AG04450 (cell line): Measurements from ENCODE around the gene VAMP8. TPM values are rescaled to one million over a fixed set of nuclear protein-coding genes. Genes with fewer than 3 reads are reported as not detected.
A peak's percentile ranks its signal among the peaks of the same experiment; 100 is the strongest.
"Not testable (repeated sequence)": the region's sequence is repeated elsewhere in the genome, so short reads cannot be mapped to it uniquely, and the experiment has no call there.

Experiments used
- CTCF ChIA-PET: fragments of 300-600, 350-600 bp; formaldehyde crosslinking; extraction: SDS; loops from one replicate; lab custom pipeline; 2022; ENCODE audit warnings: antibody characterized with exemption, inconsistent platforms; lab: Charles Lee
- POLR2A ChIA-PET: fragments of 350-600 bp; formaldehyde crosslinking; extraction: SDS; loops from one replicate; lab custom pipeline; 2021; ENCODE audit warnings: antibody characterized with exemption, inconsistent platforms; lab: Yijun Ruan, JAX
- DNase-seq: peaks from one replicate; pipeline ENCODE4 v3.0.0-alpha.2; 2011; ENCODE audit warnings: low read depth, low spot score
- H3K27ac ChIP-seq: one replicate; pipeline ENCODE4 v1.5.1; 2012; ENCODE audit warnings: low read depth, low read length, control low read depth
- H3K27me3 ChIP-seq: one replicate; pipeline ENCODE4 v1.6.0; 2012; ENCODE audit warnings: low read length; ENCODE audit not compliant: control insufficient read depth, insufficient read depth
- H3K4me3 ChIP-seq: 2 replicates; pipeline ENCODE4 v1.5.1; 2011; ENCODE audit warnings: mild to moderate bottlenecking, low read depth, low read length, control low read depth
- H3K9me3 ChIP-seq: 2 replicates; pipeline ENCODE4 v1.5.1; 2012; ENCODE audit warnings: low read length; ENCODE audit not compliant: control insufficient read depth, insufficient read depth
- CTCF ChIP-seq: IDR thresholded peaks from 2 replicates; pipeline ENCODE4 v1.5.1; 2011; ENCODE audit warnings: low read depth, low read length, control low read depth, inconsistent platforms
- polyA plus RNA-seq: library from polyadenylated mRNA; depleted of rRNA; stranded (reverse); fragments of >200 nt; gene quantifications from 2 replicates; pipeline ENCODE4 v1.2.3, GENCODE V29; 2011

VAMP8 gene
- polyA plus RNA-seq, 1 experiment: 3.6 TPM

DNA sequence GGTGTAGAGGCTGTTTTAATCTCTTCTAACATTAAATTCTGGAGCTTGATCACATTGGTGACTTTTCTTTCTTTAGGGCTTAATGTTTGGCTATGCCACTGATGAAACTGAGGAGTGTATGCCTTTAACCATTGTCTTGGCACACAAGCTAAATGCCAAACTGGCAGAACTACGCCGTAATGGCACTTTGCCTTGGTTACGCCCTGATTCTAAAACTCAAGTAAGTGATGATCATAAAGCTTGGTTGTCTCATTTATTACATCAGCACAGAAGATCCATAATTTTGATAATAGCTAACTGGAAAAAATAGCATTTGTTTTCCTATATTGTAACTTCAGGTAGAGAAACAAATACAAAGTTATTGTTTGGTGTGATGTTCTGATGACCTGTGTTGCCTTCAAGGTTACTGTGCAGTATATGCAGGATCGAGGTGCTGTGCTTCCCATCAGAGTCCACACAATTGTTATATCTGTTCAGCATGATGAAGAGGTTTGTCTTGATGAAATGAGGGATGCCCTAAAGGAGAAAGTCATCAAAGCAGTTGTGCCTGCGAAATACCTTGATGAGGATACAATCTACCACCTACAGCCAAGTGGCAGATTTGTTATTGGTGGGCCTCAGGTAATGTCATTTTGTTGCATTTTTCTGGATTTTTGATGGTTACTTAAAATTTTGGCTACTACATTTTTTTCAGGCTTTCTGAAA, 35.5 kb upstream of the VAMP8 start:
- Histone ChIP-seq H3K27me3 (no peaks in the 10 kb centered on the region), H3K9me3 (no peaks in the 10 kb centered on the region; the same call in 1 of the 2 replicates), H3K4me3 (peak overlapping the region; percentile 100), H3K27ac (no peak overlapping the region)
- ChIA-PET CTCF (interaction anchor here (3.1 to 7.2 kb wide), 2 partner anchors 9 to 123 kb away, joined by 13 to 53 read pairs; partner anchors contain the start of gene SH2D6), POLR2A (interaction anchor here (1.4 to 5.0 kb wide), 5 partner anchors 8 to 121 kb away, joined by 7 to 172 read pairs (median 81); partner anchors contain the start of gene SH2D6)
- no peak for TF ChIP-seq CTCF
- no peak for DNase-seq

DNA sequence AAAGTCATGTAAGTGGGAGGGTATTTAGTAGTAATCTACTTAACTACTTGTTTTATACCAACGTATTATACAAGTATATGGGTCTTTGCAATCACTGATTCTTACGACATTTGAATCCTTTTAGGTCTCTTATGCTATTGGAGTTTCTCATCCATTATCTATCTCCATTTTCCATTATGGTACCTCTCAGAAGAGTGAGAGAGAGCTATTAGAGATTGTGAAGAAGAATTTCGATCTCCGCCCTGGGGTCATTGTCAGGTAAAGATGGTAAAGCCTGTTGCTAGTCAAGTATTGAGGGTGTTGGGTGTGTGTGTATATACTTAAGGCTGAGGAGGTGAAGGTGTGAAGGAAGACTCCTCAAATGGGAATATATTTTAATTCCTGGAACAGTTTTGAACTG, 34.6 kb upstream of the VAMP8 start:
- no peak overlapping the region for H3K27ac ChIP-seq
- DNase-seq: no peak
- POLR2A ChIA-PET: no interaction called here
- no peaks in the 10 kb centered on the region for H3K27me3 ChIP-seq
- CTCF ChIA-PET: interaction anchor here (0.8 to 7.2 kb wide), 3 partner anchors 8 to 186 kb away, joined by 3 to 53 read pairs (median 13); partner anchors contain the start of gene SH2D6
- peak overlapping the region; percentile 100 for H3K4me3 ChIP-seq
- no peak for TF ChIP-seq CTCF
- H3K9me3 ChIP-seq: no peaks in the 10 kb centered on the region; the same call in 1 of the 2 replicates

- H3K9me3 ChIP-seq, H3K4me3 ChIP-seq, DNase-seq, H3K27me3 ChIP-seq: not testable (repeated sequence)
- H3K27ac ChIP-seq: peak overlapping the region; percentile 22
- ChIA-PET POLR2A (interaction anchor here (1.5 kb wide), 1 partner anchor 123 kb away, joined by 4 read pairs; no protein-coding TSS in a partner anchor), CTCF (interaction anchor here (2.3 kb wide), 1 partner anchor 124 kb away, joined by 14 read pairs; no protein-coding TSS in a partner anchor)
These were observed 33.1 kb upstream of the VAMP8 start for GRCh38 chr2:85544254-85544691.

GRCh38 chr2:85544915-85545779, 32.2 kb upstream of the VAMP8 start:
- ChIA-PET CTCF (interaction anchor here (2.3 kb wide), 1 partner anchor 125 kb away, joined by 14 read pairs; no protein-coding TSS in a partner anchor), POLR2A (interaction anchor here (0.8 to 1.8 kb wide), 5 partner anchors 12 to 128 kb away, joined by 3 to 12 read pairs (median 4); no protein-coding TSS in a partner anchor)
- not testable (repeated sequence) for H3K27me3 ChIP-seq, H3K9me3 ChIP-seq, H3K4me3 ChIP-seq, H3K27ac ChIP-seq, DNase-seq

GRCh38 chr2:85545780-85546240, 31.6 kb upstream of the VAMP8 start:
- H3K27ac ChIP-seq: no peak overlapping the region
- no peak for TF ChIP-seq CTCF
- DNase-seq: no peak
- no peaks in the 10 kb centered on the region for H3K27me3 ChIP-seq
- no peaks in the 10 kb centered on the region for H3K9me3 ChIP-seq
- ChIA-PET POLR2A (interaction anchor here (0.7 to 1.8 kb wide), 5 partner anchors 11 to 129 kb away, joined by 3 to 12 read pairs (median 3); partner anchors contain the start of gene SH2D6), CTCF (interaction anchor here (2.3 kb wide), 1 partner anchor 125 kb away, joined by 14 read pairs; no protein-coding TSS in a partner anchor)
- no peak overlapping the region for H3K4me3 ChIP-seq
